Esophagus (tissue), 2 donors: ENCODE measurements around the gene ZNF318. TPM values are rescaled to one million over a fixed set of nuclear protein-coding genes. Genes with fewer than 3 reads are reported as not detected.
"Not testable (repeated sequence)": the region's sequence is repeated elsewhere in the genome, so short reads cannot be mapped to it uniquely, and the experiment has no call there.

Experiments
- H3K27ac ChIP-seq, 2 donors: one replicate each; pipeline ENCODE4 v1.5.1; 2013; ENCODE audit warnings: low read depth in 2 of 2, mild to moderate bottlenecking in 2 of 2, inconsistent platforms in 1 of 2, low read length in 1 of 2, moderate library complexity in 1 of 2
- H3K27me3 ChIP-seq, 2 donors: one replicate each; pipeline ENCODE4 v1.6.1; 2013; ENCODE audit warnings: low read length in 2 of 2, control low read depth in 1 of 2, mild to moderate bottlenecking in 1 of 2; ENCODE audit not compliant: insufficient read depth in 2 of 2, control insufficient read depth in 1 of 2
- H3K36me3 ChIP-seq, 2 donors: one replicate each; pipeline ENCODE4 v1.6.1; 2013; ENCODE audit warnings: low read length in 1 of 2; ENCODE audit not compliant: control insufficient read depth in 2 of 2, insufficient read depth in 2 of 2
- H3K4me1 ChIP-seq, 2 donors: one replicate each; pipeline ENCODE4 v1.6.1; 2013; ENCODE audit warnings: low read length in 1 of 2; ENCODE audit not compliant: control insufficient read depth in 2 of 2, insufficient read depth in 2 of 2
- H3K4me3 ChIP-seq, 2 donors: one replicate each; pipeline ENCODE4 v1.5.1; 2013; ENCODE audit warnings: low read length in 2 of 2, mild to moderate bottlenecking in 2 of 2, low read depth in 1 of 2, moderate library complexity in 1 of 2
- H3K9me3 ChIP-seq, 2 donors: one replicate each; pipeline ENCODE4 v1.6.1; 2013; ENCODE audit warnings: mild to moderate bottlenecking in 2 of 2, low read depth in 1 of 2, low read length in 1 of 2, moderate library complexity in 1 of 2; ENCODE audit not compliant: control insufficient read depth in 2 of 2, insufficient read depth in 1 of 2
- WGBS, 2 donors: extraction: QIAGEN DNeasy Blood & Tissue Kit; methylation state at CpG; one replicate each; pipeline ENCODE4 v1.1.7; 2013; 5-methylcytosine and 5-hydroxymethylcytosine counted together
- polyA plus RNA-seq, 2 donors: library from polyadenylated mRNA; stranded (reverse); fragments of 200-250 nt; gene quantifications; one replicate each; pipeline ENCODE4 v1.2.3, GENCODE V29; 2013
- donor health status: healthy with polysubstance abuse.
- donor health status: Bipolar disorder and iron deficiency.

ZNF318 gene
- polyA plus RNA-seq, 2 donors = 3.2 to 4.8 TPM

DNA sequence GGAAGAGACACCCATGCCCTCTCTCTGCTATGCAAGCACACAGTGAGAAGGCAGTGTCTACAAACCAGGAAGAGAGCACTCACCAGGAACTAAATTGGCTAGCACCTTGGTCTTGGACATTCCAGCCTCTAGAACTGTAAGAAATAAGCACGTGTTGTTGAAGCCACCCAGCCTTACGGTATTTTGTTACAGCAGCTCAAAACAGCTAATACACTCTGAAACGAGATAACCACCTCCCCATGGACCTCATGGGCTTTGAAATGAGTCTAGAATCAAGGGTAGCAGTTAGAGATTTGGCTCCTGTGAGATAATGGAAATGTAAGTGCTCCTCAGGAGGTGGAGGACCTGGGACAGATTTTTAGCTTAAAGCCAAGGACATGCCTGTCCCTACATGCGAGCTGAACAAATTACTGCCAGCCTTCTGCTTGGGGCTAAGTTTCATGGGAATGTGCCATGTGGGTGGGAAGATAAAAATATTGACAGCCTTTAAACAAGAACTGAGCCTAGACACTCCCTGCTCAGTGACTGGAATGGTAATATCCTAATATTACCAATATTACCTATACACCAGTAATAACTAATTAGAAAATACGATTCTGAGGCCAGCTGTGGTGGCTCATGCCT, 3.9 kb upstream of the ZNF318 start:
- H3K9me3 ChIP-seq = no peaks in the 10 kb centered on the region
- no peak overlapping the region for H3K4me3 ChIP-seq
- WGBS, 2 donors = 49 to 51% methylated on average over 5 of the region's 5 CpGs
- H3K27me3 ChIP-seq = no peaks in the 10 kb centered on the region
- H3K36me3 ChIP-seq = no peaks in the 10 kb centered on the region
- peaks cover 0 to under 1% of the 10 kb centered on the region in 2 donors for H3K4me1 ChIP-seq
- H3K27ac ChIP-seq = no peak overlapping the region

DNA sequence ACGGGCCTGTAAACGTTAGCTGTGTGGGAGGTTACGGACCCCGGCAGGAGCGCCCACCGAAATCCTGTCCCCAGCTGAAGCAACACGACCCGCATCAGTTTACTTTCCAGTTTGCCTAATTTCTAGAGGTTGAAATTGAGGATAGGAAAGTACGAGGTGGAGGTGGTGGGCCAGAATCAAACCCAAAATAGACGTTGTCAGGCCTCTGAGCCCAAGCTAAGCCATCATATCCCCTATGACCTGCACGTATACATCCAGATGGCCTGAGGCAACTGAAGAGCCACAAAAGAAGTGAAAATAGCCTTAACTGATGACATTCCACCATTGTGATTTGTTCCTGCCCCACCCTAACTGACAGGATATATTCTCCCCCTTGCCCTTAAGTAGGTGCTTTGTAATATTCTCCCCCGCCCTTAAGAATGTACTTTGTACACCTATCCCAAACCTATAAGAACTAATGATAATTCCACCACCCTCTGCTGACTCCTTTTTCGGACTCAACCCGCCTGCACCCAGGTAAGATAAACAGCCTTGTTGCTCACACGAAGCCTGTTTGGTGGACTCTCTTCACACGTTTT, 645 bp upstream of the ZNF318 start:
- Histone ChIP-seq H3K27ac (peak overlapping the region; percentile 76 to 91), H3K4me3 (peak overlapping the region; percentile 75 to 81)
- not testable (repeated sequence) for H3K9me3 ChIP-seq, H3K36me3 ChIP-seq, H3K4me1 ChIP-seq, H3K27me3 ChIP-seq
- WGBS, 2 donors = 34 to 38% methylated on average over 16 of the region's 16 CpGs

DNA sequence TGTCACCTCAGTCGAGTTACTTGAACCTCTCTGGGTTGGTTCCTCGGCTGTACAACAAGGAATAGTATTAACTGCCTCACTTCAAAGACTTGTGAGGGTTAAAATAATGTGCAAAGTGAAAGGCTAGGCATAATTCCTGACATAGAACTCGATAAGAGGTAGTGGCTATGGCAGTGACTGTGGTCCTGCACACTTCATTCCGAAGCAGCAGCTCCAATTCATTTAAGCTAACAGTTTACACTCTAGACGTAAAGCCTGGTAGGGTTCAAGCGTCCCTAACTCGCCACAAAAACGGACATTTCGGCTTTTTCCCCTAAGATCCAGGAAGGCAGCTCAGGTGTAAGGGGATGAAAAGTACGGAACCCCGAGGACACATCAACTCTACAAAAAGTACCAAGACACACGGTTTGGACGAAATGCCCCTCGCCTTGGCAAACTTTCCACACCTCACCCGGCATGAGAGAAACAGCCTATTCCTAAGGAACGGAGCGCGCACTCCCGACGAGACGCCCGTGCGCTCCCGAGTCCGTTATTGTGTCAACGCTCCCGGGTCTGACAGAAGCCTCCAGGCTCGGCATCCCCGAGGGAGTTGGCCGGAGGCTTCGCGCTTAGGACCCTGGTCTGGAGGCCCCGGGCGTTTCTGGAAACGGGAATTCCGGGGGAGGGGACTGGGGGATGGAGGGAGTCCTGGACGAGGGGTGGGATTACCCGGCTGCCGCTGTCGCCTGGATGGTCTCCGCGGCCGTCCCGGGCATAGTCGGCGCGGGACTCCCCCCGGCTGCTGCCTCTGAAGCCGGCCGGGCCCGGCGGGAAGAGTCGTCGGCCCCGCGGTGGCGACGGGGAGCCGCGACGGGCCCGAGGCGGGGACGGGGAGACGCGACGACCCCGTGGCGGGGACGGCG, 937 bp downstream of the ZNF318 start:
- H3K4me1 ChIP-seq = peaks cover 0 to 2% of the 10 kb centered on the region in 2 donors
- peaks cover 0 to 9% of the 10 kb centered on the region in 2 donors for H3K36me3 ChIP-seq
- WGBS, 2 donors = 1 to 2% methylated on average over 71 of the region's 71 CpGs
- peak overlapping the region; percentile 66 to 76 for H3K27ac ChIP-seq
- no peaks in the 10 kb centered on the region for H3K9me3 ChIP-seq
- no peaks in the 10 kb centered on the region for H3K27me3 ChIP-seq
- peak overlapping the region; percentile 75 to 81 for H3K4me3 ChIP-seq

DNA sequence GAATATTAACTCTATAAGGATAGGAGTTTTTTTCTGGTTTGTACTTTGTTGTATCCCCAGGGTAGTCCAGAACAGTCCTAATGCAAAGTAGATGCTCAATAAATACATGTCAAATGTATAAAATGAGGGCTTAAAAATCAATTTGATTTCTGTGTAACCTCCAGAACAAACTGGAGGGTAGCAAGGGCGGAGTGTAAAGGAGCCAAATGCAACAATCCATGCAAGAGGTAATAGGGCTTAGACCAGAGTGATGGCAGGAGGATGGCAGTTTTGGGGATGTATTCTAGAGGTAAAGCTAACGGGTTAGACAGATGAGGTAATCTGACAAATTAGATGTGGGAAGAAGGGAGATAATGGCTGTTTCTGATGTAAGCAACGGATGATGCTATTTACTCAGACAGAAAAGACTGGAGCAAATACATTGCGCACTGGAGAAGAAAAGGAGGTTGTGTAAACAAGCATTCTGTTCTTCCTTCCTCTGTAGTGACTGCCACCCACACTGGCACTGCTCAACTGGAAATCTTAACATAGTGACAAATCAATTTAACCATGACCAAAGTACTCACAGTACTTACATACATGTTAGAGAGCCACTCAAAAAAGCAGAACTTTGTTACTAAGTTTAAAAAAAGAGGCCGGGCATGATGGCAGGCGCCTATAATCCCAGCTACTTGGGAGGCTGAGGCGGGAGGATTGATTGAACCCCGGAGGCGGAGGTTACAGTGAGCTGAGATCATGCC, 2.0 kb downstream of the ZNF318 start:
- Histone ChIP-seq H3K36me3 (peaks cover 0 to 15% of the 10 kb centered on the region in 2 donors), H3K9me3 (no peaks in the 10 kb centered on the region), H3K27me3 (no peaks in the 10 kb centered on the region), H3K27ac (no peak overlapping the region), H3K4me3 (no peak overlapping the region), H3K4me1 (peaks cover 0 to 2% of the 10 kb centered on the region in 2 donors)
- 82 to 86% methylated on average over 9 of the region's 9 CpGs for WGBS, 2 donors

DNA sequence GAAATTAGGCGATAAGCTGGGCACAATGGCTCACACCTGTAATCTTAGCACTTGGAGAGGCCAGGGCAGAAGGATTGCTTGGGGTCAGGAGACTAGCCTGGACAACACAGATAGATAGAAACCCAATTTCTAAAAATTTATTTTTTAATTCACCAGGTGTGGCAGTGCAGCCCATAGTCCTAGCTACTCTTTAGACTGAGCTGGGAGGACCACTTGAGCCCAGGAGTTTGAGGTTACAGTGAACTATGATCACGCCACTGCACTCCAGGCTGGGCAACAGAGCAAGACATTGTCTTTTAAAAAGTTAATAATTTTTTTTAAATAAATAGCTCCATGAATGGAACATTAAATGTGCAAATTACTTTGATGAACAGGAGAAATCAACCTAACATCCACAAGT, 8.2 kb downstream of the ZNF318 start:
- 94 to 95% methylated on average over 2 of the region's 2 CpGs for WGBS, 2 donors
- Histone ChIP-seq H3K9me3 (no peaks in the 10 kb centered on the region), H3K4me3 (no peak overlapping the region), H3K27me3 (no peaks in the 10 kb centered on the region), H3K4me1 (no peaks in the 10 kb centered on the region), H3K36me3 (peaks cover 0 to 22% of the 10 kb centered on the region in 2 donors), H3K27ac (no peak overlapping the region)

DNA sequence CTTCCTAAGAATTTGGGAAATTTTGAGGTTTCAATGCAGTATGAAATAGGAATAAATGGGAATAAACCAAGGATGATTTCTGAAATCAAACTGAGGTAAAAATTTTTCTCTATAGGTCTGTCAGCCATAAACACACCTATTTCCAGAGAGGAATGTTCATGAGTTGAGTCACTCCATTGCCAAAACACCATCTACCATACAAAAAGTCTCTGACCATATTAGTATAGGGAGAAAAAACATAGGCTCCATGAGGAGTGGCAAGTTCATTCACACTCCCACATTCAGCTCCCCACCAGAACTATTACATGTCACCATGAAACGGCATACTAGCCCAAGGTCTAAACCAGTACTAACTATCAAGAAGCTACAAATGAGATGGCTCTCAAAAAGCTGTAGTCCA, 9.6 kb downstream of the ZNF318 start:
- H3K27me3 ChIP-seq = no peaks in the 10 kb centered on the region
- H3K4me3 ChIP-seq = no peak overlapping the region
- peaks cover 0 to 31% of the 10 kb centered on the region in 2 donors for H3K36me3 ChIP-seq
- WGBS, 2 donors = 95 to 96% methylated on average over 1 of the region's 1 CpG
- no peak overlapping the region for H3K27ac ChIP-seq
- H3K4me1 ChIP-seq = no peaks in the 10 kb centered on the region
- H3K9me3 ChIP-seq = no peaks in the 10 kb centered on the region

DNA sequence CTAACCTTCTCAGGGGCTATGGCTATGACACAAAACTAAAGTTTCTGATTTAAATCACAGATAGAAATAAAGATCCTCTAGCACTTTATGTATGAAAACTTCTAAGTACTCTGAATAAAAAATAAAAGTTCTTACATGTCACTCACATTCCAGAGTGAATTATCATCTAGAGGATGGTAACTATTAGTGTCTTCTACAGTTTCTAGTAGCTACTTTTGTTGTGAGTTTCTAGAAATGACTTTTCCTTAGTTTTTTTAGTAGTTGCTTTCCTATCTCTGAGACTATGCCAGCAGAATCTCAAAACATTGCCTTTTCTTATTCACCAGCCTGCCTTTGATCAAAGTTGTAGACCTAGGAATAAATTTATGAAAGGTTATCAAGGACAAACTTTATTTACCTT, 10.1 kb downstream of the ZNF318 start:
- H3K4me3 ChIP-seq = no peak overlapping the region
- no peak overlapping the region for H3K27ac ChIP-seq
- H3K9me3 ChIP-seq = no peaks in the 10 kb centered on the region
- peaks cover 0 to 33% of the 10 kb centered on the region in 2 donors for H3K36me3 ChIP-seq
- no peaks in the 10 kb centered on the region for H3K4me1 ChIP-seq
- no peaks in the 10 kb centered on the region for H3K27me3 ChIP-seq

DNA sequence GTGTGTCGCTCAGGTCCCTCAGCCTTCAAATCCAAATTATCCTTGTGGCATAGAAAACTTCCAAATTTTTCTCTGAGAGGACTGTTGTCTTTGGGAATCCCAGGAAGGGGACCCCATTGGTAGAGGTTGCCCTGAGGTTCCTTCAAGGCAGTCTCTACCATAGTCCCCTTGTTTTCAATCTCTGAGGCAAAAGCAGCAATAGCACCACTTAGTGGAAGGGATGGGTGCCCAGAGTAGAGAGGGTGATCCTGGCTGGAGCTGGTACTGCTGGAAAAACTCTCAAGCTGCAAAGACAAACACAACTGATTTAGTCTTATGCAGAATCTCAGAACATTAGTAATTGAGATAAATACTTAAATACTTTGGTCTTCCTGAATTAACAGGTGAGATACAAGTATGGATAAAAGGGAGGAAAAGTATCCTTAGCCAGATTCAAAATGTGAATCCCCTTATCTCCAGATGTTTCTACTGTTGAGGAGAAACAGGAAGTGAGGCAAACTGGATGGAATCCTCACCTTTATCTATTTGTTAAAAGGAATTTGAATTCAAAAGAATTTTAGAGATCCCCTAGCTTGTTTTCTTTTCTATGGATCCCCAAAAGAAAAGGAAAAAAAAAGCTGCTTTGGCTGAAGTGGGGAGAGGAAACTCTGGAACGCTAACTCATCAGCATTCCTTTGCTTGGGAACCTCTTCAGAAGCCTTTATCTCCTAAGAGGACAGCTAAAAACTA, 13.4 kb downstream of the ZNF318 start:
- Histone ChIP-seq H3K4me3 (no peak overlapping the region), H3K27me3 (no peaks in the 10 kb centered on the region), H3K36me3 (peaks cover 0 to 19% of the 10 kb centered on the region in 2 donors), H3K9me3 (no peaks in the 10 kb centered on the region), H3K27ac (no peak overlapping the region), H3K4me1 (no peaks in the 10 kb centered on the region)
- 91 to 93% methylated on average over 2 of the region's 2 CpGs for WGBS, 2 donors

DNA sequence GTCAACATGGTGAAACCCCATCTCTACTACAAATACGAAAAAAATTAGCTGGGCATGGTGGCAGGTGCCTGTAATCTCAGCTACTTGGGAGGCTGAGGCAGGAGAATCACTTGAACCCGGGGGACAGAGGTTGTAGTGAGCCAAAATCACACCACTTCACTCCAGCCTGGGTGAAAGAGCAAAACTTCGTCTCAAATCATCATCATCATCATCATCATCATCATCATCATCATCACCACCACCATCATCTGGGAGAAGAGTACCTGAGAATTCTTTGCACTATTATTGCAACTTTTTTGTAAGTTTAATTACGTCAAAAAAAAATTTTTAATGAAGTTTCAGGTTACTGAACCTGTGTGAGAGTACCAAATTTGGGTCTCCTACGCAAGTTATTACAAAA, 17.5 kb downstream of the ZNF318 start:
- not testable (repeated sequence) for H3K27ac ChIP-seq, H3K27me3 ChIP-seq, H3K9me3 ChIP-seq, H3K4me1 ChIP-seq, H3K4me3 ChIP-seq
- WGBS, 2 donors = 89 to 94% methylated on average over 5 of the region's 5 CpGs
- peaks cover 0 to 16% of the 10 kb centered on the region in 2 donors for H3K36me3 ChIP-seq
